Measurements from ENCODE around the gene CDC5L.

DNA sequence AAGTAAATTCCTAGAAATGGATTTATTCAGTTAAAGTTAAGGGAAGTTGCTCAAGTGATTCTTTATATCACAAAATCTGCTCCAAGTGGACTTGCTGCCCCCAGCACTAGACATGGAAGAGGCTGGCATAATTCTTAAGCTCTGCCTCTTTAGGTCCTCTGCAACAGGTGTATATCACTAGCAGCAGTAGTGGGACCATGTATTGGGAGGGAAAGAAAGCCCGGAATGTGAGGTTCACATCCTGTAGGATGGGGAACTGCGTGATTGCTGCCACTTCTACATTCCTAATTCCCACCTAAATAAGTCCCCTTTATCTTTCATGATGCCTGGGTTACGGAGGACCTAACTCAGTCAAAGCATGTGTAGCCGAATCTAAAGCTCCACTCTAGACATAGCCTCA, 31.9 kb upstream of the CDC5L start:
- TF ChIP-seq, protein P1, sequence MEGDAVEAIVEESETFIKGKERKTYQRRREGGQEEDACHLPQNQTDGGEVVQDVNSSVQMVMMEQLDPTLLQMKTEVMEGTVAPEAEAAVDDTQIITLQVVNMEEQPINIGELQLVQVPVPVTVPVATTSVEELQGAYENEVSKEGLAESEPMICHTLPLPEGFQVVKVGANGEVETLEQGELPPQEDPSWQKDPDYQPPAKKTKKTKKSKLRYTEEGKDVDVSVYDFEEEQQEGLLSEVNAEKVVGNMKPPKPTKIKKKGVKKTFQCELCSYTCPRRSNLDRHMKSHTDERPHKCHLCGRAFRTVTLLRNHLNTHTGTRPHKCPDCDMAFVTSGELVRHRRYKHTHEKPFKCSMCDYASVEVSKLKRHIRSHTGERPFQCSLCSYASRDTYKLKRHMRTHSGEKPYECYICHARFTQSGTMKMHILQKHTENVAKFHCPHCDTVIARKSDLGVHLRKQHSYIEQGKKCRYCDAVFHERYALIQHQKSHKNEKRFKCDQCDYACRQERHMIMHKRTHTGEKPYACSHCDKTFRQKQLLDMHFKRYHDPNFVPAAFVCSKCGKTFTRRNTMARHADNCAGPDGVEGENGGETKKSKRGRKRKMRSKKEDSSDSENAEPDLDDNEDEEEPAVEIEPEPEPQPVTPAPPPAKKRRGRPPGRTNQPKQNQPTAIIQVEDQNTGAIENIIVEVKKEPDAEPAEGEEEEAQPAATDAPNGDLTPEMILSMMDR (IDR thresholded peaks at IDR 0.05): no peak
- TF ChIP-seq POLR2A (IDR thresholded peaks at IDR 0.05): no peak
